ENCODE data around the gene RDH13. TPM values are rescaled to one million over a fixed set of nuclear protein-coding genes. Genes with fewer than 3 reads are reported as not detected.
"Not testable (repeated sequence)": the region's sequence is repeated elsewhere in the genome, so short reads cannot be mapped to it uniquely, and the experiment has no call there.

The RDH13 gene
- total RNA-seq, 1 experiment from 2014 or later = 31.1 TPM

GRCh38 chr19:55008781-55009180 is 54.2 kb downstream of the RDH13 start:
- H3K79me2 ChIP-seq (ENCODE audit: insufficient read depth, low read length) = peaks cover 42% of the 10 kb centered on the region
- H3K9me3 ChIP-seq (ENCODE audit: control insufficient read depth in 1 of 2, insufficient read depth in 1 of 2, low read depth in 1 of 2, low read length in 2 of 2); CTCF ChIA-PET; ATAC-seq; RAD21 ChIA-PET (ENCODE audit: low non-redundant PET in 1 of 2, low total read pairs in 2 of 2, uncharacterized antibody in 2 of 2, unreplicated experiment in 2 of 2); DNase-seq (ENCODE audit: low read depth, low spot score); H3K9me2 ChIP-seq (ENCODE audit: insufficient read depth); intact Hi-C loops (cut with micrococcal nuclease); H3K27ac ChIP-seq (ENCODE audit: low read depth, low read length); H3K4me2 ChIP-seq (ENCODE audit: low read length); H3K27me3 ChIP-seq (ENCODE audit: insufficient read depth, low read length); POLR2A ChIA-PET; BruUV-seq (replicated peaks); H3K4me3 ChIP-seq (replicated peaks in 1 of 2; ENCODE audit: low read depth in 1 of 2, low read length in 2 of 2); H4K20me1 ChIP-seq (ENCODE audit: insufficient read depth); H3K36me3 ChIP-seq (ENCODE audit: control insufficient read depth in 1 of 2, insufficient read depth in 2 of 2, low read length in 2 of 2); H3K4me1 ChIP-seq (ENCODE audit: control insufficient read depth in 1 of 2, insufficient read depth in 2 of 2, low read length in 2 of 2); H2AFZ ChIP-seq (ENCODE audit: low read depth, low read length, poor library complexity, severe bottlenecking); H3K9ac ChIP-seq (ENCODE audit: low read length): not testable (repeated sequence)

DNA sequence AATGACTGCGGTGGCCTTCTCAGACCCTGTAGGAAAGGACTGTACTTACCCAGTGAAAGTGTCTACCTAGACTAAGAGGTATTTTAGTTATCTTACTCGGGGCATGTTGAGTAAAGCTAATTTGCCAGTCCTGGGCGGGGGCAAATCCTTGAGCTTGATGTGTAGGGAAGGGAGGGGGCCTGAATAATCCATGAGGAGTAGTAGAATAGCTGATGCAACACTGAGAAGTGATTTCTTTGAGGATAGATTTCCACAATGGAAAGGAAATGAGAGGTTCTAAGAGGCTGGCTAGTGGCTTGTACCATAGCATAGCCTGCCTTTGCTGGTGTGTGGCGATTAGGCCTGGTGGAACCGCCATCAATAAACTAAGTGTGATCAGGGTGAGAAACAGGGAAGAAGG is 54.8 kb downstream of the RDH13 start:
- RAD21 ChIA-PET (ENCODE audit: low non-redundant PET in 1 of 2, low total read pairs in 2 of 2, uncharacterized antibody in 2 of 2, unreplicated experiment in 2 of 2); intact Hi-C loops (cut with micrococcal nuclease); H3K4me3 ChIP-seq (replicated peaks in 1 of 2; ENCODE audit: low read depth in 1 of 2, low read length in 2 of 2); DNase-seq (ENCODE audit: low read depth, low spot score); H3K27me3 ChIP-seq (ENCODE audit: insufficient read depth, low read length); H3K27ac ChIP-seq (ENCODE audit: low read depth, low read length); ATAC-seq; H3K4me2 ChIP-seq (ENCODE audit: low read length); H3K4me1 ChIP-seq (ENCODE audit: control insufficient read depth in 1 of 2, insufficient read depth in 2 of 2, low read length in 2 of 2); H3K9ac ChIP-seq (ENCODE audit: low read length); H2AFZ ChIP-seq (ENCODE audit: low read depth, low read length, poor library complexity, severe bottlenecking); CTCF ChIA-PET; H3K9me2 ChIP-seq (ENCODE audit: insufficient read depth); POLR2A ChIA-PET; H4K20me1 ChIP-seq (ENCODE audit: insufficient read depth); BruUV-seq (replicated peaks); H3K36me3 ChIP-seq (ENCODE audit: control insufficient read depth in 1 of 2, insufficient read depth in 2 of 2, low read length in 2 of 2); H3K9me3 ChIP-seq (ENCODE audit: control insufficient read depth in 1 of 2, insufficient read depth in 1 of 2, low read depth in 1 of 2, low read length in 2 of 2): not testable (repeated sequence)
- H3K79me2 ChIP-seq (ENCODE audit: insufficient read depth, low read length) = peaks cover 36% of the 10 kb centered on the region

DNA sequence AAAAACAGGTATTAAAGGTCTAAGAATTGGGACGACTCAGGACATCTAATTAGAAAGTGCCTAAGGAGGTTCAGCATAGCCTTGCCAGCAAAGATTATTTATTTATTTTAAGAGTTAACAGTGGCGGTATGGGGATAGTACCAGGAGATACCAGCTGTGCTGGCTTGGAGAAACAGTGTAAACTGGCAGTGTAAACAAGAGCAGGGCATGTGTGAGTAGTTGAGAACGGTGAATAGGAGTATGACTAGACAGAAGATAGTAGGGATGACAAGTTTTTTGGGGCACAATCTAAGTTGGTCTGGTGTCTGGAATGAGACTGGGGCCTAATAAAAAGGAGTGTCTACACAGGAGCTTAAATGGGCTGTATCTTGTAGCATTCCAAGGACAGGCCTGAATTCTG is 55.4 kb downstream of the RDH13 start:
- H3K9me2 ChIP-seq (ENCODE audit: insufficient read depth); H3K4me3 ChIP-seq (replicated peaks in 1 of 2; ENCODE audit: low read depth in 1 of 2, low read length in 2 of 2); DNase-seq (ENCODE audit: low read depth, low spot score); H3K4me1 ChIP-seq (ENCODE audit: control insufficient read depth in 1 of 2, insufficient read depth in 2 of 2, low read length in 2 of 2); H3K9ac ChIP-seq (ENCODE audit: low read length); H3K27ac ChIP-seq (ENCODE audit: low read depth, low read length); H3K27me3 ChIP-seq (ENCODE audit: insufficient read depth, low read length); H3K4me2 ChIP-seq (ENCODE audit: low read length); ATAC-seq; H3K36me3 ChIP-seq (ENCODE audit: control insufficient read depth in 1 of 2, insufficient read depth in 2 of 2, low read length in 2 of 2); CTCF ChIA-PET; H3K9me3 ChIP-seq (ENCODE audit: control insufficient read depth in 1 of 2, insufficient read depth in 1 of 2, low read depth in 1 of 2, low read length in 2 of 2); H2AFZ ChIP-seq (ENCODE audit: low read depth, low read length, poor library complexity, severe bottlenecking); POLR2A ChIA-PET; RAD21 ChIA-PET (ENCODE audit: low non-redundant PET in 1 of 2, low total read pairs in 2 of 2, uncharacterized antibody in 2 of 2, unreplicated experiment in 2 of 2); H4K20me1 ChIP-seq (ENCODE audit: insufficient read depth); BruUV-seq (replicated peaks); intact Hi-C loops (cut with micrococcal nuclease): not testable (repeated sequence)
- H3K79me2 ChIP-seq (ENCODE audit: insufficient read depth, low read length) = peaks cover 29% of the 10 kb centered on the region

DNA sequence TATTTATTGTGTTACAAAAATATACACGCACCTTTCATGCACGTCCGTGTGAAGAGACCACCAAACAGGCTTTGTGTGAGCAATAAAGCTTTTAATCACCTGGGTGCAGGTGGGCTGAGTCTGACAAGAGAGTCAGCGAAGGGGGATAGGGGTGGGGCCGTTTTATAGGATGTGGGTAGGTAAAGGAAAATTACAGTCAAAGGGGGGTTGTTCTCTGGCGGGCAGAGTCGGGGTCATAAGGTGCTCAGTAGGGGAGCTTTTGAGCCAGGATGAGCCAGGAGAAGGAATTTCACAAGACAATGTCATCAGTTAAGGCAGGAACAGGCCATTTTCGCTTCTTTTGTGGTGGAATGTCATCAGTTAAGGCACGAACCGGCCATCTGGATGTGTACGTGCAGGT is 56.2 kb downstream of the RDH13 start:
- POLR2A ChIA-PET; H3K27me3 ChIP-seq (ENCODE audit: insufficient read depth, low read length); CTCF ChIA-PET; DNase-seq (ENCODE audit: low read depth, low spot score); H3K9me2 ChIP-seq (ENCODE audit: insufficient read depth); H2AFZ ChIP-seq (ENCODE audit: low read depth, low read length, poor library complexity, severe bottlenecking); ATAC-seq; BruUV-seq (replicated peaks); H3K4me1 ChIP-seq (ENCODE audit: control insufficient read depth in 1 of 2, insufficient read depth in 2 of 2, low read length in 2 of 2); intact Hi-C loops (cut with micrococcal nuclease); H3K9me3 ChIP-seq (ENCODE audit: control insufficient read depth in 1 of 2, insufficient read depth in 1 of 2, low read depth in 1 of 2, low read length in 2 of 2); RAD21 ChIA-PET (ENCODE audit: low non-redundant PET in 1 of 2, low total read pairs in 2 of 2, uncharacterized antibody in 2 of 2, unreplicated experiment in 2 of 2); H4K20me1 ChIP-seq (ENCODE audit: insufficient read depth); H3K36me3 ChIP-seq (ENCODE audit: control insufficient read depth in 1 of 2, insufficient read depth in 2 of 2, low read length in 2 of 2): not testable (repeated sequence)
- Histone ChIP-seq H3K9ac (ENCODE audit: low read length) (peak overlapping the region; percentile 79), H3K79me2 (ENCODE audit: insufficient read depth, low read length) (peaks cover 25% of the 10 kb centered on the region), H3K4me3 (replicated peaks in 1 of 2; ENCODE audit: low read depth in 1 of 2, low read length in 2 of 2) (peak overlapping the region; percentile 66 to 79), H3K4me2 (ENCODE audit: low read length) (peak overlapping the region; percentile 84), H3K27ac (ENCODE audit: low read depth, low read length) (peak overlapping the region; percentile 81; the same call in 1 of the 2 replicates)

Data from HCT116 (cell line).